IMR-90 (cell line): ENCODE data around the gene GPR84.

Source experiments
- CTCF ChIP-seq: conservative IDR thresholded peaks from 2 replicates; pipeline ENCODE4 v1.5.1; 2012; ENCODE audit warnings: mild to moderate bottlenecking, low read depth, low read length, improper control_type of control experiment
- MXI1 ChIP-seq: IDR thresholded peaks from 2 replicates; pipeline ENCODE4 v1.6.1; 2012; ENCODE audit warnings: low read depth, mild to moderate bottlenecking, low read length, moderate library complexity, borderline replicate concordance
- POLR2A ChIP-seq: IDR thresholded peaks from 2 replicates; pipeline ENCODE4 v1.6.1; 2012; ENCODE audit warnings: mild to moderate bottlenecking, low read depth, low read length
- USF2 ChIP-seq: fragments of 150-350 bp; IDR thresholded peaks from 2 replicates; pipeline ENCODE4 v1.6.1; 2017; ENCODE audit warnings: mild to moderate bottlenecking, antibody characterized with exemption, low read length, low read depth

- TF ChIP-seq CTCF (no peak), POLR2A (no peak), USF2 (no peak), MXI1 (no peak)
Observed at GRCh38 chr12:54357506-54358190, 6.6 kb downstream of the GPR84 start.
